ENCODE results near the gene ZC3H10.

Gene ZC3H10

DNA sequence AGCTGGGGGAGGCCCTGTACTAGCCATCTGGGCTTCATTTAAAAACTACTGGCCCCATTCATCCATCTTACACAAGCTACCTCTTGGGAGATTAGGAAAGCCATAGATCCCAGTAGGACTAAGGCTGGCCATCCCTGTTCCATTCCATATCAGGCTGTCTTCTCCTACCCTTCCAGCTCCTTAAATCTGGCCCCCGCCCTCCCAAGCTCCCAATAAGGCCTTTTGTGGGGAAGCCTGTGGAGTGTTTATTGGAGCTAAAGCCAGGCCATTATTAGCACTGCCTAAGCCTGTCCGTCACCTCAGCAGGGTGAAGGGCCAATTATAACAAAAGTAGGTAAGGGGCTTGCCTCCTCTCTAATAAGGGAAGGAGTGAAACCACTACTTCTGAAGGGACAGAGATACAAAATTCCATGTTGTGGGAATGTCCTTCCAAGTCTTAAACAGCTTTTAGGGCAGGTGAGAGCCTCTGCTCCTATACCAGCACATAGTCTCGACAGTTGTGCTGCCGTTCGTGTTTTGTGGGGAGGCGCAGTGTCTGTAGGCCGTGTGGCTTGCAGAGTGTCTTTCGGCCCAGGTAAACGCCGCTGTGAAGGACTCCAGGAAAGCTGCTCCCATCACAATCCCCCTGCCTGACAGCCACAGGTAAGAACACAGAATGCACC, 43.8 kb downstream of the ZC3H10 start:
- no peak for DNase-seq
- in situ Hi-C loops (cut with MboI; ENCODE audit: low pct_unique_long_range_greater_than_20kb, low sequenced_read_pairs): no loop called here

DNA sequence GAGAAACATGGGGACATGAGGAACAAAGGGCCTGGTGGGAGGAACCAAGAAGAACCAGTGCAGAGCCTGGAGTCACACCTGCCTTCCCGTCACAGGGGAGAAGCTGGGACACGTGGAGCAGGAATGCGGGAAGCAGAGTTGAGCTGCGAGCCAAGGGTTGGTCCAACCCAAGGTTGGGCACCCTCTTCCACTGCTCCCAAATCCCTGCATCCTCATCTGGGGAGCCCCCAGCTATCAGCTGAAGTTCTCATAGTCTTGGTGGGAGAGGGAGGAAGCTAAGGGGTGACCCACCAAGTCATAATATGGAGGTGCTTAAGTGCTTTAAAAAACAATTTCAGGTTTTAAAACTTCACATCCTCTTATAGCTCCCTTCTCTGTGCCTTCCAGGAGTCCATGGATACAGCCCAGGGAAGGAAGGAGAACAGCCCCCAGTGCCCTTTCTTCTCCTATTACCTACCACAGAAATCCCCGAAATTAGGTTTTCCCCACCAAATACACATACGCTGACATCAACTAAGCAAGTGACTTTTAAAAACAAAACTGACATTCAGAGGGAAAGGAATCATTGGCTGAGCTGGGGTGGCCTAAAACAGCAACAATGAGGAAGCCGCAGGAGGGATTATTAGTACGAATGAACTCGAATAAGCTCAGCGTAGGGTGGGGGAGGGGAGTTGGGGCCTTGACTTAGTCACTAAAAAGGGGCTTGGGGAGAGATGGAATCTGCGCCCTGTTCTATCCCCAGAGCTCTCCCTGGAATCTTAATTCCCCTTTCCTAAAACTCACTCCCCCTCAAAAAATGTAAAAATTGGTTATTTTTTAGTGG, 44.6 kb downstream of the ZC3H10 start:
- in situ Hi-C loops (cut with MboI; ENCODE audit: low pct_unique_long_range_greater_than_20kb, low sequenced_read_pairs): no loop called here
- no peak for DNase-seq

DNA sequence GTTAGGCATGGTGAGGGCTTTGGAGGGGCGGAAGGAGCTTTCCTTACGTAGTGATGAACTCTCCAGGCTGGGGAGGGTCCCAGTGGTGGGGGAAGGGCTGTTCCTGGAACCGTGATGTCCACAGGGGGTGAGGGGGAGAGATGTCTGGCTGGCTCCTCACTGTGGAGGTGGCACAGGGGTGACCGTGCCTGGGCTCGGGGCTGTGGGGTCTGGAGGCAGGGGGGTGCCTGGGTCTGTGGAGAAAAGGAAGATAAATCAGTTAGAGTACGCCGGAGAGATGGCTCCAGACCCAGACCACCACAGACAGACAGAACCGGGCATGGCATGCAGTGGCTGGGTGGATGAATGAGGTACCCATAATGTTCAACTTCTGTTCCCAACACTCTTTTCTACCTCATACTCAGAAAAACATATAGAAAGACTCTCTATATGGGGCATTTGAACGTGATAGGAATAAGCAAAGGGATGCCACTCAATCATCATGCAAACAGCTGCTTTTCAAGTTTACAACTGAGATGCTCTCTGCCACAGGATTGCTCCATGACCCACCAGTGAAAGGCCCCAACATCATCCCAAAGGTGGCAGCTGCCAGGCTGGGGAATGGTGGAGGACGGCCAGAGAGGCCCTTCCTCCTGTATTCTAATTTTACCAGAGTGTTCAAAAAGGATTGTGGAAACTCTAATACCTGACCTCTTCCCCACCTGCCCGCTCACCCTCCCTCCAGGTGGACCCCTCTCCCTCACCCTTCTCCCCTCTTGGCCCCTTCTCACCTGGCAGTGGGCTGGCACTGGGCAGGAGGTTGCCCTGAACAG, 45.7 kb downstream of the ZC3H10 start:
- DNase-seq: no peak
- in situ Hi-C loops (cut with MboI; ENCODE audit: low pct_unique_long_range_greater_than_20kb, low sequenced_read_pairs): no loop called here

DNA sequence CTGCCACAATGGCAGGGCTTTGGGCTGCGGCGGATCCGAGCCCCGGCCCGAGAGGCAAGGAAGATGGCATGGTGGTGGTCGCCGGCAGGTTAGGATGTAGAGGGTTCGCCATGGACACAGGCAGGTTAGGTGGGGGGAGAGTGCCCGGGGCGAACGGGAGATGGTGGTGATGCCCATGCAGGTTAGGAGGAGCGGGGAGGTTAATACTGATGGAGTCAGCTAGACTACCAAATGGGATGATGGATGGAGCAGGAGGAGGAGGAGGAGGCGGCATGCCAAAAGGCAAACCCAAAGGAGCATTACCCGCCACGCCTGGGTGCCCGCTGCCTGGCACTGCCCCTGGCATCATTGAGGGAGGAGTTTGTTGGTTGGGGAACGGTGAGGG, 46.3 kb downstream of the ZC3H10 start:
- in situ Hi-C loops (cut with MboI; ENCODE audit: low pct_unique_long_range_greater_than_20kb, low sequenced_read_pairs): no loop called here
- no peak for DNase-seq

DNA sequence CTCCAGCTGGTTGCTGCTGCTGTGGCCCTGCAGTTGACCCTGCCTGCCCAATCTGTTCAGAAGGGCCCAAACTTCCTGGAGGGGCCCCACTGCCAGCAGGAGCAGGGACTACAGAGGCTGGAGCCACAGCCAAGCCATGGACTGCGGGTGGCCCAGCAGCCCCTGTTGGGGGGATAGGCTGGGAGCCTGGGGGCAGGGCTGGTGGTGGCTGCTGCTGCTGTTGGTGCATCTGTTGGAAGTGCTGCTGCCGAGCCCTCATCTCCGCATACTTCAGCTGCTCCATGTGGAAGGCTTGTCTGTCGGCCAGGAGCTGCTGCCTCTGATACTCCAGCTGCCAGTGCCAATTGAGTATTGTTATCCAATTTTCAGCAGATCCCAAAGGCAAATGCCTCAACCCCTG, 47.3 kb downstream of the ZC3H10 start:
- in situ Hi-C loops (cut with MboI; ENCODE audit: low pct_unique_long_range_greater_than_20kb, low sequenced_read_pairs): no loop called here
- DNase-seq: no peak

DNA sequence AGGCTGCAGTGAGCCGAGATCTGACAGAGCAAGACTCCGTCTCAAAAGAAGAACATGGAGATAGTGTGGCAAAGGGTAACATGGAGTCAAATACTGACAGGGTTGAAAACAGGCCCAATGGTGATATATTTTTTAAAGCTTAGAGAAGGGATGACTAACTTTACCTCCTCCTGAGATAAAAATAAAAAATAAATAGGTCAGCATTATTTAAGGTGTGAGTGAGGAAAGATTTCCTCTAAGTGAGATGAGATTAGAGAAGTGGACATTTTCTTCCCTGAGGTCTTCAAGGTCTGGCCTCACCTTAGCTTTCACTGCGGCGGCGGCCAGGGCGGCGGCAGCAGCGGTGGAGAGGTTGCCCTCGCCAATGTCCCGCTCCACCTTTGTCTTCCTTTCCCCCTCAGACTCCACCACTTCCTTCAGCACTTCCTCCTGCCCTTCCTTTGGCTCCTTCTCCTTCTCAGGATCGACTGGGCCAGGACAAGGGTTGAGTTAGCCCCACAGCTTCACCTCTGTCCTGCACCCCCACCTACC, 51.2 kb downstream of the ZC3H10 start:
- no peak for DNase-seq
- in situ Hi-C loops (cut with MboI; ENCODE audit: low pct_unique_long_range_greater_than_20kb, low sequenced_read_pairs): no loop called here

DNA sequence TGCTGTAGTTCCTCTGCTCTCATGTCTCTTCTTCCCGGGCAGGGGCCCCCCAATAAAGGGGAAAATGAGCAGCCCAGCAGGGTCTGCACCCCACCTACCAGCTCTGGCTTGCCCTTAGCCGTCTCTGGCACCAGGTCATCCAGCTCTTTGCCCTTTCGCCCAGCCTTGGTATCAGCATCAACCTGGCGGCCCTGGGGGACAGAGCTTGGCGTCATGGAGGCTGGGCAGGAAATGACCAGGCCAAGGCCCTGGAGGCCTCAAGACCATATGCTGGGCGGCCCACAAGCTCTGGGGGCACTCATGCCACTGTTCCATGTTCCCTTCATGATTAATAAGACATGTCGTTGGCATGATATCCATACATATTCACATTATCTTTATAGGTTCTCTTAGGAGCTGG, 54.8 kb downstream of the ZC3H10 start:
- in situ Hi-C loops (cut with MboI; ENCODE audit: low pct_unique_long_range_greater_than_20kb, low sequenced_read_pairs): no loop called here

More for the DNA sequence above, 54.8 kb downstream of the ZC3H10 start:
- no peak for DNase-seq
